Measurements from ENCODE around the gene BSPRY.

DNA sequence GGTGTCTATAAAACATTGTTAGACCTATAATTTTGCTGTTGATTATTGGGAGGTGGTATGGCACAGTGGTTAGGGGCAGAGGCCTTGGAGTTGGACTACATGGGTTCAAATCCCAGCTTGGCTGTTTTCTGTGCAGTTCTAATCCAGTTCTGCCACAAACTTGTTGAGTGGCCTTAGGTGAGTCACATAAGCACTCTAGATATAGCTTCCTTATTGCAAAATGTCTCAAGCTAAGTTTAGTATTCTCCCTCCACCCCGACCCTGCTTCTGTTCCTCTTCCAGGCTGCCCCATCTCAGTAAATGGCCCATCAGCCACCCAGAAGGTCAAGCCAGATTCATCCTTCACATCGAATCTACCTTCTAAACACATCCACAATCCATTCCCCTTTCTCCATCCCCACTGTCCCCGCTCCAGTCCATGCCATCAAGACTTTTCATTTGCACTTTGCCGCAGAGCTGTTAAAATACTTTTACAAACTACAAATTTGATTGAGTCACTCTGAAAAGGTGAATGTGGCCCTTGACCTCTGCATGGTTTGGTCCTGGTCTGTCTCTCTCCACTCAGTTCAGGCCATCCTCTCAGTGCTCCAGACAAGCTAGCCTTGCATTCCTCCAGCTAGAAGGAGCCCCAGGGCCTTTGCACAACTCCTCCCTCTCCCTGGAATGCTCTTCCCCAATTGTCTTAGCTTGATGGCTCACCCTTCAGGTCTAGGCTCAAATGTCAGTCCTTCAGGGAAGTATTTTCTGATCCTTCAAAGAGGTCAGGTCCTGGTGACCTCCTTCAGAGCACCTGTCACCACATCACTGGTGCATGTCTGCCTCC lies 37.4 kb downstream of the BSPRY start:
- TF ChIP-seq EZH2 (IDR thresholded peaks at IDR 0.05) (no peak), EZH2phosphoT487 (IDR thresholded peaks at IDR 0.05) (no peak)

All from neural progenitor cell (in vitro differentiated cells).